ENCODE measurements around the gene SNX21. TPM values are rescaled to one million over a fixed set of nuclear protein-coding genes. Genes with fewer than 3 reads are reported as not detected.

Gene SNX21
- total and polyA plus RNA-seq, 9 of the 15 experiments (the other 6 are each of a cell fraction or from before 2014, with no cell fraction given) = 0.10 to 1.2 (median 0.42) TPM

DNA sequence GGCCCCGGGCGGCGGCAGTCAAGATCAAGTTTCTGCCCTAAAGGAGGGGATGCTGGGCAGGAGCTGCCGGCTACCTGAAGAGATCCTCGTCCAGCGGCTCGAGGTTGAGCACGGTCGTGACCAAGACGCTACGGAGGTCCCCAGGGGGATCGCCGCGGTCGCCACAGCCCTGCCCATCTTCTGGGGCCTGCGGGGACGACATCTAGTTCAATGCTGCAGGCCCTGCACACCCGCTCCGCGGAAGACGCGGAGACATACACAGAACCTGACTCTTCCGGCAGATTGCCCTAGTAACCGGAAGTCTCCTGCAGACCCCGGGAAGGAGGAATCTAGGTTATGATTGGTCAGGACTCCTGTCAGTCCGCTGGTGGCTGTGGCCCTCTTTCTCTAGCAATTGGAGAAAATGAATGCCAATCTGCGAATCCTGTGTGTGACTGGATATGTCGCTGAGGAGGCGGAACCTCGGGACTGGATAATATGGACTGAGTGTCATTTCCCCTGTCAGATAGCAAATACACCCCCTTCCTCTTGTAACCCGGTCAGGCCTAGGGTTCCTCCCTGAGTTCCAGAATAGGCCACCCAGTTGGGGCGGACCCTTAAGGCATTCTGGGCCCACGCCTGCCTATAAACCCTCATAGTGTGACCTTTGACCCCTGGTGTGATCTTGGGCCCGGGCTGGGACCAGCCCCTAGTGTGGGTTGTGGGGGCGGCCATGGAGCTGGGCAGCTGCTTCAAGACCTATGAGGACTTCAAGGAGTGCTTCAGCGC is 23.7 kb downstream of the SNX21 start, which contains the start of the genes ACOT8 and ZSWIM3 (continued):
- TF ChIP-seq, protein P1, sequence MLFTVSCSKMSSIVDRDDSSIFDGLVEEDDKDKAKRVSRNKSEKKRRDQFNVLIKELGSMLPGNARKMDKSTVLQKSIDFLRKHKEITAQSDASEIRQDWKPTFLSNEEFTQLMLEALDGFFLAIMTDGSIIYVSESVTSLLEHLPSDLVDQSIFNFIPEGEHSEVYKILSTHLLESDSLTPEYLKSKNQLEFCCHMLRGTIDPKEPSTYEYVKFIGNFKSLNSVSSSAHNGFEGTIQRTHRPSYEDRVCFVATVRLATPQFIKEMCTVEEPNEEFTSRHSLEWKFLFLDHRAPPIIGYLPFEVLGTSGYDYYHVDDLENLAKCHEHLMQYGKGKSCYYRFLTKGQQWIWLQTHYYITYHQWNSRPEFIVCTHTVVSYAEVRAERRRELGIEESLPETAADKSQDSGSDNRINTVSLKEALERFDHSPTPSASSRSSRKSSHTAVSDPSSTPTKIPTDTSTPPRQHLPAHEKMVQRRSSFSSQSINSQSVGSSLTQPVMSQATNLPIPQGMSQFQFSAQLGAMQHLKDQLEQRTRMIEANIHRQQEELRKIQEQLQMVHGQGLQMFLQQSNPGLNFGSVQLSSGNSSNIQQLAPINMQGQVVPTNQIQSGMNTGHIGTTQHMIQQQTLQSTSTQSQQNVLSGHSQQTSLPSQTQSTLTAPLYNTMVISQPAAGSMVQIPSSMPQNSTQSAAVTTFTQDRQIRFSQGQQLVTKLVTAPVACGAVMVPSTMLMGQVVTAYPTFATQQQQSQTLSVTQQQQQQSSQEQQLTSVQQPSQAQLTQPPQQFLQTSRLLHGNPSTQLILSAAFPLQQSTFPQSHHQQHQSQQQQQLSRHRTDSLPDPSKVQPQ (CRISPR knock-in tag; IDR thresholded peaks at IDR 0.05; ENCODE audit: borderline replicate concordance) = no peak
- TF ChIP-seq, protein P2, sequence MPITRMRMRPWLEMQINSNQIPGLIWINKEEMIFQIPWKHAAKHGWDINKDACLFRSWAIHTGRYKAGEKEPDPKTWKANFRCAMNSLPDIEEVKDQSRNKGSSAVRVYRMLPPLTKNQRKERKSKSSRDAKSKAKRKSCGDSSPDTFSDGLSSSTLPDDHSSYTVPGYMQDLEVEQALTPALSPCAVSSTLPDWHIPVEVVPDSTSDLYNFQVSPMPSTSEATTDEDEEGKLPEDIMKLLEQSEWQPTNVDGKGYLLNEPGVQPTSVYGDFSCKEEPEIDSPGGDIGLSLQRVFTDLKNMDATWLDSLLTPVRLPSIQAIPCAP (CRISPR knock-in tag; IDR thresholded peaks at IDR 0.05; ENCODE audit: borderline replicate concordance) = no peak
- no peak for TF ChIP-seq ARID1B (IDR thresholded peaks at IDR 0.05)
- TF ChIP-seq FOXK2 (conservative IDR thresholded peaks at IDR 0.05 in 1 of 2, IDR thresholded peaks at IDR 0.05 in 1 of 2; ENCODE audit: low read depth in 2 of 2) = peak; percentile 73 to 82; a peak in 3 of 4 replicates
- TF ChIP-seq, protein P3, sequence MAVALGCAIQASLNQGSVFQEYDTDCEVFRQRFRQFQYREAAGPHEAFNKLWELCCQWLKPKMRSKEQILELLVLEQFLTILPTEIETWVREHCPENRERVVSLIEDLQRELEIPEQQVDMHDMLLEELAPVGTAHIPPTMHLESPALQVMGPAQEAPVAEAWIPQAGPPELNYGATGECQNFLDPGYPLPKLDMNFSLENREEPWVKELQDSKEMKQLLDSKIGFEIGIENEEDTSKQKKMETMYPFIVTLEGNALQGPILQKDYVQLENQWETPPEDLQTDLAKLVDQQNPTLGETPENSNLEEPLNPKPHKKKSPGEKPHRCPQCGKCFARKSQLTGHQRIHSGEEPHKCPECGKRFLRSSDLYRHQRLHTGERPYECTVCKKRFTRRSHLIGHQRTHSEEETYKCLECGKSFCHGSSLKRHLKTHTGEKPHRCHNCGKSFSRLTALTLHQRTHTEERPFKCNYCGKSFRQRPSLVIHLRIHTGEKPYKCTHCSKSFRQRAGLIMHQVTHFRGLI (CRISPR knock-in tag; IDR thresholded peaks at IDR 0.05) = no peak
- TF ChIP-seq CBFA2T2 (conservative IDR thresholded peaks at IDR 0.05) = no peak
- TF ChIP-seq, protein P4, sequence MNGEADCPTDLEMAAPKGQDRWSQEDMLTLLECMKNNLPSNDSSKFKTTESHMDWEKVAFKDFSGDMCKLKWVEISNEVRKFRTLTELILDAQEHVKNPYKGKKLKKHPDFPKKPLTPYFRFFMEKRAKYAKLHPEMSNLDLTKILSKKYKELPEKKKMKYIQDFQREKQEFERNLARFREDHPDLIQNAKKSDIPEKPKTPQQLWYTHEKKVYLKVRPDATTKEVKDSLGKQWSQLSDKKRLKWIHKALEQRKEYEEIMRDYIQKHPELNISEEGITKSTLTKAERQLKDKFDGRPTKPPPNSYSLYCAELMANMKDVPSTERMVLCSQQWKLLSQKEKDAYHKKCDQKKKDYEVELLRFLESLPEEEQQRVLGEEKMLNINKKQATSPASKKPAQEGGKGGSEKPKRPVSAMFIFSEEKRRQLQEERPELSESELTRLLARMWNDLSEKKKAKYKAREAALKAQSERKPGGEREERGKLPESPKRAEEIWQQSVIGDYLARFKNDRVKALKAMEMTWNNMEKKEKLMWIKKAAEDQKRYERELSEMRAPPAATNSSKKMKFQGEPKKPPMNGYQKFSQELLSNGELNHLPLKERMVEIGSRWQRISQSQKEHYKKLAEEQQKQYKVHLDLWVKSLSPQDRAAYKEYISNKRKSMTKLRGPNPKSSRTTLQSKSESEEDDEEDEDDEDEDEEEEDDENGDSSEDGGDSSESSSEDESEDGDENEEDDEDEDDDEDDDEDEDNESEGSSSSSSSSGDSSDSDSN (IDR thresholded peaks at IDR 0.05; ENCODE audit: borderline replicate concordance in 1 of 2, low read depth in 2 of 2, low read length in 2 of 2) = 0 out of 4 replicates have a peak, but pooled peaks of 1 of the 2 experiments have one; percentile 67
- TF ChIP-seq, protein P5, sequence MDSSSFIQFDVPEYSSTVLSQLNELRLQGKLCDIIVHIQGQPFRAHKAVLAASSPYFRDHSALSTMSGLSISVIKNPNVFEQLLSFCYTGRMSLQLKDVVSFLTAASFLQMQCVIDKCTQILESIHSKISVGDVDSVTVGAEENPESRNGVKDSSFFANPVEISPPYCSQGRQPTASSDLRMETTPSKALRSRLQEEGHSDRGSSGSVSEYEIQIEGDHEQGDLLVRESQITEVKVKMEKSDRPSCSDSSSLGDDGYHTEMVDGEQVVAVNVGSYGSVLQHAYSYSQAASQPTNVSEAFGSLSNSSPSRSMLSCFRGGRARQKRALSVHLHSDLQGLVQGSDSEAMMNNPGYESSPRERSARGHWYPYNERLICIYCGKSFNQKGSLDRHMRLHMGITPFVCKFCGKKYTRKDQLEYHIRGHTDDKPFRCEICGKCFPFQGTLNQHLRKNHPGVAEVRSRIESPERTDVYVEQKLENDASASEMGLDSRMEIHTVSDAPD (CRISPR knock-in tag; IDR thresholded peaks at IDR 0.05) = no peak
- no peak for TF ChIP-seq HMG20B (CRISPR knock-in tag; IDR thresholded peaks at IDR 0.05)
- TF ChIP-seq RBM15 (IDR thresholded peaks at IDR 0.05; ENCODE audit: insufficient read depth, low read length) = no peak
- no peak for TF ChIP-seq ZFP30 (CRISPR knock-in tag; IDR thresholded peaks at IDR 0.05; ENCODE audit: borderline replicate concordance)
- no peak for TF ChIP-seq RBM17 (IDR thresholded peaks at IDR 0.05; ENCODE audit: borderline replicate concordance, low read depth, low read length)
- TF ChIP-seq SMARCE1 (IDR thresholded peaks at IDR 0.05) = no peak
- TF ChIP-seq BCOR (IDR thresholded peaks at IDR 0.05) = no peak
- no peak for TF ChIP-seq ADNP (tag; IDR thresholded peaks at IDR 0.05)
- TF ChIP-seq ZNF146 (CRISPR knock-in tag; IDR thresholded peaks at IDR 0.05; ENCODE audit: unreplicated experiment) = no peak
- TF ChIP-seq SP1 (CRISPR knock-in tag; IDR thresholded peaks at IDR 0.05) = no peak; the same call in 1 of the 2 replicates
